Ishikawa (cell line): ENCODE data around the gene NFYC.

ENCODE experiments used
- CEBPB ChIP-seq: IDR thresholded peaks from 2 replicates; pipeline ENCODE4 v1.6.1; 2012
- EGR1 ChIP-seq: IDR thresholded peaks from 2 replicates; pipeline ENCODE4 v1.6.1; 2012
- NFIC ChIP-seq: IDR thresholded peaks from 2 replicates; pipeline ENCODE4 v1.6.1; 2012
- RAD21 ChIP-seq: IDR thresholded peaks from 2 replicates; pipeline ENCODE4 v1.6.1; 2012; ENCODE audit warnings: low read depth

GRCh38 chr1:40757084-40757483, 65.6 kb downstream of the NFYC start:
- no peak for TF ChIP-seq CEBPB
- no peak for TF ChIP-seq NFIC
- no peak for TF ChIP-seq RAD21
- no peak for TF ChIP-seq EGR1
